GM18520 (cell line): ENCODE results near the gene ASCC1.
"Not testable (repeated sequence)": the region's sequence is repeated elsewhere in the genome, so short reads cannot be mapped to it uniquely, and the experiment has no call there.

Source experiments
- ATAC-seq: cut with Tn5 transposase; IDR thresholded peaks from one replicate; pipeline ENCODE4 v1.9.1; 2021; ENCODE audit not compliant: unreplicated experiment

The ASCC1 gene

GRCh38 chr10:72249176-72249862 is 33.2 kb upstream of the ASCC1 start:
- not testable (repeated sequence) for ATAC-seq

- ATAC-seq: peak; percentile 75
Observed at GRCh38 chr10:72248468-72249151, 32.5 kb upstream of the ASCC1 start.

- no peak for ATAC-seq
Observed at GRCh38 chr10:72245949-72246525, 30.0 kb upstream of the ASCC1 start.

- ATAC-seq: no peak
Observed at GRCh38 chr10:72244573-72245038, 28.5 kb upstream of the ASCC1 start.

- no peak for ATAC-seq
Observed at GRCh38 chr10:72243822-72244437, 27.9 kb upstream of the ASCC1 start.

GRCh38 chr10:72242675-72243074 is 26.6 kb upstream of the ASCC1 start:
- ATAC-seq: no peak

- ATAC-seq: no peak
Observed at GRCh38 chr10:72241691-72242252, 25.7 kb upstream of the ASCC1 start.

GRCh38 chr10:72240371-72240770 is 24.3 kb upstream of the ASCC1 start:
- ATAC-seq: no peak

GRCh38 chr10:72239409-72239808 is 23.3 kb upstream of the ASCC1 start:
- no peak for ATAC-seq

GRCh38 chr10:72238392-72239175 is 22.5 kb upstream of the ASCC1 start:
- ATAC-seq: no peak

- no peak for ATAC-seq
Observed at GRCh38 chr10:72235544-72236279, 19.6 kb upstream of the ASCC1 start.

GRCh38 chr10:72234560-72235095 is 18.6 kb upstream of the ASCC1 start:
- ATAC-seq: no peak

GRCh38 chr10:72233621-72234020 is 17.5 kb upstream of the ASCC1 start:
- no peak for ATAC-seq

GRCh38 chr10:72229261-72230251 is 13.5 kb upstream of the ASCC1 start:
- ATAC-seq: no peak

- ATAC-seq: no peak
Observed at GRCh38 chr10:72228318-72228751, 12.3 kb upstream of the ASCC1 start.

GRCh38 chr10:72227826-72228225 is 11.8 kb upstream of the ASCC1 start:
- no peak for ATAC-seq

- no peak for ATAC-seq
Observed at GRCh38 chr10:72226418-72227027, 10.4 kb upstream of the ASCC1 start.

- ATAC-seq: not testable (repeated sequence)
Observed at GRCh38 chr10:72224191-72224590, 8.1 kb upstream of the ASCC1 start.
